Measurements from ENCODE around the gene TPH2.

GRCh38 chr12:71980538-71980937 is 41.9 kb downstream of the TPH2 start:
- no peak for TF ChIP-seq POLR2A (IDR thresholded peaks at IDR 0.05; ENCODE audit: low read length)
- no peak for TF ChIP-seq CEBPB (IDR thresholded peaks at IDR 0.05)
- no peak for TF ChIP-seq JUN (IDR thresholded peaks at IDR 0.05)
- no peak for TF ChIP-seq RAD21 (conservative IDR thresholded peaks at IDR 0.05 in 1 of 2, IDR thresholded peaks at IDR 0.05 in 1 of 2)
